Calu3 (cell line): ENCODE data around the gene MYL6. TPM values are rescaled to one million over a fixed set of nuclear protein-coding genes. Genes with fewer than 3 reads are reported as not detected.
A peak's percentile ranks its signal among the peaks of the same experiment; 100 is the strongest.

Experiments
- BruUV-seq: library from RNA; stranded (reverse); fragments of 400-500 nt; replicated peaks from 2 replicates; lab custom pipeline; 2021; lab: Mats Ljungman, UMichigan
- CTCF ChIA-PET: fragments of 300-600 bp; sonication (Branson Sonifier 250); formaldehyde crosslinking; loops from one replicate; lab custom pipeline; 2022; ENCODE audit warnings: antibody characterized with exemption; lab: Charles Lee
- DNase-seq: peaks from one replicate; pipeline ENCODE4 v3.0.0; 2022
- H3K27ac Mint-ChIP-seq: one replicate; pipeline ENCODE4 v1.8.0; 2022; ENCODE audit warnings: mixed read lengths; ENCODE audit not compliant: unreplicated experiment
- H3K27me3 Mint-ChIP-seq: one replicate; pipeline ENCODE4 v1.8.0; 2022; ENCODE audit warnings: mixed read lengths; ENCODE audit not compliant: unreplicated experiment
- H3K36me3 Mint-ChIP-seq: one replicate; pipeline ENCODE4 v1.8.0; 2022; ENCODE audit warnings: mild to moderate bottlenecking, moderate library complexity, mixed read lengths; ENCODE audit not compliant: insufficient read depth, unreplicated experiment
- H3K4me1 Mint-ChIP-seq: one replicate; pipeline ENCODE4 v1.8.0; 2022; ENCODE audit warnings: mild to moderate bottlenecking, low read depth, mixed read lengths; ENCODE audit not compliant: unreplicated experiment
- H3K4me3 Mint-ChIP-seq: one replicate; pipeline ENCODE4 v1.8.0; 2022; ENCODE audit warnings: mild to moderate bottlenecking, low read depth, moderate library complexity, mixed read lengths; ENCODE audit not compliant: unreplicated experiment
- H3K9me3 Mint-ChIP-seq: one replicate; pipeline ENCODE4 v1.8.0; 2022; ENCODE audit warnings: low read depth, mixed read lengths; ENCODE audit not compliant: unreplicated experiment
- intact Hi-C: fragments of 100-400 bp; cut with micrococcal nuclease; formaldehyde crosslinking; loops from one replicate; pipeline ENCODE4 v1.10.0; 2022; ENCODE audit not compliant: unreplicated experiment
- total RNA-seq: library from RNA; stranded (reverse); gene quantifications from 2 replicates; pipeline ENCODE4 v1.2.3, GENCODE V29; 2022
- TF ChIP-seq, protein P1 (sequence below): fragments of 200-600 bp; IDR thresholded peaks from one replicate; pipeline ENCODE4 v1.8.0; 2022; ENCODE audit warnings: antibody characterized with exemption; ENCODE audit not compliant: unreplicated experiment

Gene MYL6
- total RNA-seq, 1 experiment from 2014 or later, result 1,130 TPM

DNA sequence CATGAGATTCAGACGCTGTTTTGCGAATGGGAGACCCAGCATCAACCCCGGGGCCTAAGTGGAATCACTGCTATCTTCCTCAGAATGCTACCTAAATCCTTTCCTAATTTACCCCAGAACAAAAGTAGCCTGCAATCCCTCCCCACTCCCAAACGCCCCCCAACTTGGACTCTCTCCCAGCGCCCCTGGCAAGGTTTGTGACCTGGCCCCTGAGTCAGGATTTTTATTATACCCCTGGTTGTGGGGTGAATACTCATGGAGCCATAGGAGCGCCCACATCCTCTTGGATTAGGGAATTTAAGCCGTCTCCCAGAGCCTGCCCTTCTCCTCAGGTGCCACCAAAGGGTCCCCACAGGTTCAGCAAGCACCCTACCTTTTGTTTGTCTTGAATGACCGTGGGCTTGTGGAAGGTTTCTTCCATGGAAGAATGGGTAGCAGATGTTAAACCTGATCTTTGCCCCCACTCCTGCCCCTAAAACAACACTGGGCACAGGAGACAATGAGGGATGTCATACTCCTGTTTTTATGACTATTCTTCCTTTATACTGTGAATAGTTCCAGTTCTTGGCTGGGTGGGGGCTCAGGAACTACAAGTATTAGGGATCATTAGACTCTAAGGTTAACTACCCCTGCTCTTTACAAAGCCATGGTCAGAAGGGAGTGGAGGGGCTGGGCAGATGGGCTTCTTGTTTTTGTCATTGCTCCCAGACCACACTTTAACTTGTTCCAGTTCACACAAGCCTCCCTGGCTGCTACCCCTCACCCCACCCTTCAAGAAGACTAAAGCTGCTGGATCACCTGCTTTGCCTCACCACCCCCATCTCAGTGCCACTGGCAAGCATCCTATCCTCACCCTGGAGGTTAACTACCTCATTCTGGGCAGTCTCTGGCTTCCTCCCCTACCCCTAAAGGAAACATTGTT is 5.1 kb upstream of the MYL6 start:
- intact Hi-C loops, result no loop called here
- no peaks in the 10 kb centered on the region for H3K9me3 Mint-ChIP-seq

DNA sequence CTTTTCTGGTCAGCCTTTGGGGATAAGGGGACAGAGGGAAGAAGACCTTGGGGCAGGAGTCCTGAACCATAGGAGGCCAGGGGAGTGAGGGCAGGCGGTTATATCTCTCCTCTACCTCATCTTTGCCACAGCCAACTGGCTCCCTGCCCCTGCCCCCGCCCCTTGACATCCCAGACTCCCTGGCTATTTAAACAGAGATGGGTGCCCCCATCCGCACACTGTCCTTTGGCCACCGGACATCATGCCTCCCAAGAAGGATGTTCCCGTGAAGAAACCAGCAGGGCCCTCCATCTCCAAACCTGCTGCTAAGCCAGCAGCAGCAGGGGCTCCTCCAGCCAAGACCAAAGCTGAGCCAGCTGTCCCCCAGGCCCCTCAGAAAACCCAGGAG is 4.5 kb upstream of the MYL6 start:
- CTCF ChIA-PET, result no interaction called here
- Mint-ChIP-seq H3K36me3 (peaks cover 59% of the 10 kb centered on the region), H3K9me3 (no peaks in the 10 kb centered on the region), H3K4me3 (peak overlapping the region; percentile 73), H3K27ac (no peak overlapping the region), H3K4me1 (peaks cover 17% of the 10 kb centered on the region), H3K27me3 (no peaks in the 10 kb centered on the region)
- TF ChIP-seq, protein P1, sequence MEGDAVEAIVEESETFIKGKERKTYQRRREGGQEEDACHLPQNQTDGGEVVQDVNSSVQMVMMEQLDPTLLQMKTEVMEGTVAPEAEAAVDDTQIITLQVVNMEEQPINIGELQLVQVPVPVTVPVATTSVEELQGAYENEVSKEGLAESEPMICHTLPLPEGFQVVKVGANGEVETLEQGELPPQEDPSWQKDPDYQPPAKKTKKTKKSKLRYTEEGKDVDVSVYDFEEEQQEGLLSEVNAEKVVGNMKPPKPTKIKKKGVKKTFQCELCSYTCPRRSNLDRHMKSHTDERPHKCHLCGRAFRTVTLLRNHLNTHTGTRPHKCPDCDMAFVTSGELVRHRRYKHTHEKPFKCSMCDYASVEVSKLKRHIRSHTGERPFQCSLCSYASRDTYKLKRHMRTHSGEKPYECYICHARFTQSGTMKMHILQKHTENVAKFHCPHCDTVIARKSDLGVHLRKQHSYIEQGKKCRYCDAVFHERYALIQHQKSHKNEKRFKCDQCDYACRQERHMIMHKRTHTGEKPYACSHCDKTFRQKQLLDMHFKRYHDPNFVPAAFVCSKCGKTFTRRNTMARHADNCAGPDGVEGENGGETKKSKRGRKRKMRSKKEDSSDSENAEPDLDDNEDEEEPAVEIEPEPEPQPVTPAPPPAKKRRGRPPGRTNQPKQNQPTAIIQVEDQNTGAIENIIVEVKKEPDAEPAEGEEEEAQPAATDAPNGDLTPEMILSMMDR, result no peak
- BruUV-seq, result no TSS peak
- no peak for DNase-seq
- intact Hi-C loops, result no loop called here

More for the DNA sequence above, 5.1 kb upstream of the MYL6 start:
- TF ChIP-seq, protein P1, result no peak
- DNase-seq, result no peak
- H3K4me3 Mint-ChIP-seq, result peak overlapping the region; percentile 73
- no peaks in the 10 kb centered on the region for H3K27me3 Mint-ChIP-seq
- peaks cover 53% of the 10 kb centered on the region for H3K36me3 Mint-ChIP-seq
- CTCF ChIA-PET, result no interaction called here
- BruUV-seq, result no TSS peak
- H3K27ac Mint-ChIP-seq, result no peak overlapping the region
- peaks cover 14% of the 10 kb centered on the region for H3K4me1 Mint-ChIP-seq

DNA sequence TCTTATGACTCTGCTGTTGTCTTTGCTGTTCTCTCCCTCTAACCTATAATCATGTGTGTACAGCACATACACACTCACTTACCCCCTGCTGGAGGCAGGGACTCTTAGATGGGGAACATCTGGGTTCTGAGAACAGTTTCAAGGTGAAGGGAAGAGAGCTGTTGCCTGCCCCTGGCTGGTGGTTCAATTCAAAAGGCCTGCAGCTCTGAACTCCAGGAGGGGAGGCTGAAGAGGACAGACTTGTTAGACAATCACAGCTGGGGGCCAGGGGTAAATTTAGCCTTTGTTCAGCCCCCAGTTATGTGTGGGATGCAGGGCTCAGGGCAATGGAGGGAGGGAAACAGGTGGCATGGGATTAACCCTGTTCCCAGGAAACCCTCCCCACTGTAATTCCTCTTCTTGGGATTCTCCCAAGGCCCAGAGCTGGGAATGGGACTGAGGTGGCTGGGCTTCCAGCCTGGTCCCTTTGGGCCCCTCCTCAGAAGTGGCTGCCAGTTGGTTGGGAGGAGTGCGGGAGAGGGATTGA is 3.9 kb upstream of the MYL6 start:
- Mint-ChIP-seq H3K36me3 (peaks cover 65% of the 10 kb centered on the region), H3K27ac (no peak overlapping the region), H3K4me3 (no peak overlapping the region), H3K9me3 (no peaks in the 10 kb centered on the region), H3K27me3 (no peaks in the 10 kb centered on the region), H3K4me1 (peaks cover 23% of the 10 kb centered on the region)
- intact Hi-C loops, result no loop called here
- CTCF ChIA-PET, result no interaction called here
- TF ChIP-seq, protein P1, result no peak
- DNase-seq, result no peak
- no TSS peak for BruUV-seq

GRCh38 chr12:56154818-56155217 is 3.3 kb upstream of the MYL6 start:
- no peak overlapping the region for H3K27ac Mint-ChIP-seq
- BruUV-seq, result no TSS peak
- CTCF ChIA-PET, result no interaction called here
- DNase-seq, result no peak
- H3K27me3 Mint-ChIP-seq, result no peaks in the 10 kb centered on the region
- H3K4me1 Mint-ChIP-seq, result peaks cover 28% of the 10 kb centered on the region
- TF ChIP-seq, protein P1, result no peak
- intact Hi-C loops, result loop anchor here (5.0 kb wide), 1 partner anchor 38 kb away; the partner anchor contains the start of genes RPL41 and ZC3H10
- no peak overlapping the region for H3K4me3 Mint-ChIP-seq
- no peaks in the 10 kb centered on the region for H3K9me3 Mint-ChIP-seq
- peaks cover 71% of the 10 kb centered on the region for H3K36me3 Mint-ChIP-seq
